Gastrocnemius medialis (tissue), 4 donors: ENCODE results near the gene NAXE. TPM values are rescaled to one million over a fixed set of nuclear protein-coding genes. Genes with fewer than 3 reads are reported as not detected.

Source experiments
- ATAC-seq, 2 donors: fragments of 150-250 bp; one replicate each; pipeline ENCODE4 v1.9.1; 2016
- DNase-seq, 2 donors: peaks; one replicate each; pipeline ENCODE4 v3.0.0-alpha.2; 2019
- H3K27ac ChIP-seq, 4 donors: fragments of 200-600 bp; sonication (generic); 1 replicate in 1 of 4; 2 replicates in 3 of 4; pipeline ENCODE4 v1.5.1; 2016 to 2018; ENCODE audit warnings: mild to moderate bottlenecking in 2 of 4, moderate library complexity in 1 of 4
- H3K27me3 ChIP-seq, 3 donors: fragments of 200-600 bp; sonication (generic) in 2 of 3; 1 replicate in 1 of 3; 2 replicates in 2 of 3; pipeline versions ENCODE4 v1.5.1 to v1.6.0; 2016 to 2019; ENCODE audit warnings: mild to moderate bottlenecking in 1 of 3, moderate library complexity in 1 of 3
- H3K36me3 ChIP-seq, 2 donors: fragments of 200-600 bp; sonication (generic) in 1 of 2; one replicate each; pipeline ENCODE4 v1.5.1; 2017 to 2018
- H3K4me1 ChIP-seq, 2 donors: fragments of 200-600 bp; sonication (generic) in 1 of 2; one replicate each; pipeline ENCODE4 v1.5.1; 2016 to 2017; ENCODE audit warnings: mild to moderate bottlenecking in 2 of 2
- H3K4me3 ChIP-seq, 4 donors: fragments of 200-600 bp; sonication (generic) in 3 of 4; 1 replicate in 1 of 4; 2 replicates in 3 of 4; pipeline ENCODE4 v1.5.1; 2016 to 2019; ENCODE audit warnings: mild to moderate bottlenecking in 2 of 4
- H3K9me3 ChIP-seq, 3 donors: fragments of 200-600 bp; sonication (generic) in 2 of 3; 1 replicate in 1 of 3; 2 replicates in 2 of 3; pipeline ENCODE4 v1.5.1; 2016 to 2019
- CTCF ChIP-seq, 5 experiments: fragments of 450-650 bp in 3 of 5; fragments of 200-600 bp in 2 of 5; sonication (generic) in 2 of 5; IDR thresholded peaks in 4 of 5; conservative IDR thresholded peaks in 1 of 5; 1 replicate in 4 of 5; 2 replicates in 1 of 5; pipeline ENCODE4 v1.5.1; 2016 to 2019; ENCODE audit warnings: antibody characterized with exemption in 5 of 5, mild to moderate bottlenecking in 3 of 5, moderate library complexity in 3 of 5
- POLR2A ChIP-seq, 2 donors: fragments of 450-650 bp; IDR thresholded peaks; one replicate each; pipeline ENCODE4 v1.6.1; 2017; ENCODE audit warnings: antibody characterized with exemption in 2 of 2, mild to moderate bottlenecking in 2 of 2, moderate library complexity in 2 of 2
- in situ Hi-C, 4 donors: fragments of 200-750 bp; cut with MboI; loops; one replicate each; pipeline versions ENCODE4 v1.15.0 to v1.8.0; 2017; ENCODE audit warnings: low sequenced_read_pairs in 4 of 4
- intact Hi-C: fragments of 100-400 bp; cut with DNase I; formaldehyde crosslinking; loops from one replicate; pipeline ENCODE4 v1.15.1; 2023; ENCODE audit warnings: low total_unique reads
- total RNA-seq, 4 donors: library from RNA; depleted of rRNA; stranded (reverse); fragments of >200 nt; gene quantifications; one replicate each; pipeline versions ENCODE4 v1.1.0 to v1.2.3, GENCODE V29; 2016

The NAXE gene
- total RNA-seq, 4 donors from 2014 or later, result 34.4 to 66.7 (median 46.0) TPM

- no peak for ATAC-seq
- Histone ChIP-seq H3K27me3 (no peaks in the 10 kb centered on the region), H3K27ac (no peak overlapping the region), H3K4me3 (no peak overlapping the region), H3K9me3 (no peaks in the 10 kb centered on the region), H3K36me3 (peaks cover 0 to 51% of the 10 kb centered on the region in 2 donors), H3K4me1 (peaks cover 6% of the 10 kb centered on the region in 2 donors)
- TF ChIP-seq POLR2A (IDR thresholded peaks at IDR 0.05), result no peak
- TF ChIP-seq CTCF (IDR thresholded peaks at IDR 0.05 in 4 of 5, conservative IDR thresholded peaks at IDR 0.05 in 1 of 5), result no peak
- no peak for DNase-seq
- in situ Hi-C loops, result no loop called here
- intact Hi-C loops, result no loop called here
These were observed 3.4 kb downstream of the NAXE start for GRCh38 chr1:156595016-156595415.

DNA sequence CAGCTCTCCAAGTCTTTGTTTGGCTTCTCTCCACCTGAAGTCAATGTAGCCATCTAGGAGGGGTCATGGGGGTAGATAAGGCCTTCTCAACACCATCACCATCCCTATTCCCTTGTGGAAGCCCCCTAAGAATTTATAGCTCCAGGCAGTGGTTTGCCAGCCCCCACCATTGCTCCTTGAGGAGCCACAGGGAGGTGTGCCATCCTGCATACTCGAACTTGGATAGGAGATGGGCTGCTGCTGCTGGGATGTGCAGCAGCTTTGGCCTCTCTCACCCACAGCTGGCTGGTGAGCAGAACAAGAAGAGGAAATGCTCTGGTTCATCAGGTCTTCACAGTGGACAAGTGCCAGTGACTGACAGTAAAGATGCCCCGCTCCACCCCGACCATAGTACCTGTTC, 4.8 kb downstream of the NAXE start:
- no peak for DNase-seq
- in situ Hi-C loops, result no loop called here
- Histone ChIP-seq H3K4me3 (no peak overlapping the region), H3K9me3 (no peaks in the 10 kb centered on the region), H3K27ac (no peak overlapping the region), H3K27me3 (no peaks in the 10 kb centered on the region), H3K4me1 (peaks cover 10 to 16% of the 10 kb centered on the region in 2 donors), H3K36me3 (peaks cover 0 to 51% of the 10 kb centered on the region in 2 donors)
- intact Hi-C loops, result no loop called here
- no peak for ATAC-seq
- TF ChIP-seq POLR2A (IDR thresholded peaks at IDR 0.05), result no peak

DNA sequence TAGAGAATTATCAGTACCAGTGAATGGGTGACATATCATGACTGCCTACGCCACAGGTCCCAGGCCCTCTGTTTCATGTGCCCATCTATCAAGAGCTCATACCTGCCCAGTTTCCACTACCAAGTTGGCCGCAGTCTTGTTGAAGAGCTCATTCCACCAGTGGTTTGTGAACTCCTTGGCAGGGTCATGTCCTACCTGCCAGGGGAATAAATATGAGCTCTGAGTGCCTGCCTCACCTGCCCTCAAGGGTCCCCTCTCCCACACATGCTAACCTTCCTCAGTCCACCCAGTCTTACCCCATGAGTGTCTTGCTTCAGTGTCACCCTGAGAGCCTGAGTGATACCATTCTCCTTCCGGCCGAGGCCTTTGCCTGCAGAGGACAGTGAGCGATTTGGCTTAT, 6.5 kb downstream of the NAXE start:
- intact Hi-C loops, result no loop called here
- no peak for ATAC-seq
- no peak for DNase-seq

DNA sequence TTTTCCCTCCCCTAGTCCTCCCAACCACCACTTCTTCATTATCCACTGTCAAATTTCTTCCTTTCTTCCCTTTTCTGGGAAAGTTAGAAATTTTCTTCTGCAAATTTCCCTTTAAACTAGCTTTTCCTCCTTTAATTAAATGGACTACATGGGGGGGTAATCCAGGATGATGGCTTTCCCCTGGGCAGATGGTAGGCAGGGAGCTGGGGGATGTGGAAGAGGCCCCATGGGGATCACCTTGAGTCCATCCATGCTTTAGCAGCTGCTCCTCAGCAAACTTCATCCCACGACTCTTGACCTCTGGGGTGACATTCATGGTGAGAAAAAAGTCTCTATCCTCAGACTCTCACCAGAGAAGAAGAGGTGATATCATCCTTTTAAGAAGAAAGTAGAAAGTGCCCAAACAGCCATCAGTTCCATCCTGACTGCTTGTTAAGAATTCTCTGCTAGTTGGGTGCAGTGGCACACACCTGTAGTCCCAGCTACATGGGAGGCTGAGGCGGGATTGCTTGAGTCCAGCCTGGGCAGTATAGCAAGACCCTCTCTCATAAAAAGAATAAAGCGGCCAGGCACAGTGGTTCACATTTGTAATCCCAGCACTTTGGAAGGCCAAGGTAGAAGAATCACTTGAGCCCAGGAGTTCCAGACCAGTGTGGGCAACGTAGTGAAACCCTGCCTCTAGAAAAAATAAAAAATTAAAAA, 7.3 kb downstream of the NAXE start:
- DNase-seq (no peak), ATAC-seq (no peak)
- Histone ChIP-seq H3K36me3 (peaks cover 0 to 45% of the 10 kb centered on the region in 2 donors), H3K4me1 (peaks cover 15 to 16% of the 10 kb centered on the region in 2 donors), H3K27ac (no peak overlapping the region), H3K27me3 (no peaks in the 10 kb centered on the region), H3K4me3 (no peak overlapping the region), H3K9me3 (no peaks in the 10 kb centered on the region)
- intact Hi-C loops, result no loop called here
- in situ Hi-C loops, result no loop called here
- TF ChIP-seq CTCF (IDR thresholded peaks at IDR 0.05 in 4 of 5, conservative IDR thresholded peaks at IDR 0.05 in 1 of 5) (no peak), POLR2A (IDR thresholded peaks at IDR 0.05) (no peak)

More for the DNA sequence above, 6.5 kb downstream of the NAXE start:
- Histone ChIP-seq H3K27ac (no peak overlapping the region), H3K9me3 (no peaks in the 10 kb centered on the region), H3K4me1 (peaks cover 15 to 16% of the 10 kb centered on the region in 2 donors), H3K27me3 (no peaks in the 10 kb centered on the region), H3K36me3 (peaks cover 0 to 49% of the 10 kb centered on the region in 2 donors), H3K4me3 (no peak overlapping the region)
- in situ Hi-C loops, result no loop called here
- no peak for TF ChIP-seq CTCF (IDR thresholded peaks at IDR 0.05 in 4 of 5, conservative IDR thresholded peaks at IDR 0.05 in 1 of 5)
- no peak for TF ChIP-seq POLR2A (IDR thresholded peaks at IDR 0.05)

- in situ Hi-C loops (loop anchor here (5.0 to 10.0 kb wide), 2 partner anchors 148 to 215 kb away; no protein-coding TSS in a partner anchor), intact Hi-C loops (loop anchor here (5.0 kb wide), 1 partner anchor 88 kb away; no protein-coding TSS in a partner anchor)
- Histone ChIP-seq H3K4me3 (no peak overlapping the region), H3K27me3 (no peaks in the 10 kb centered on the region), H3K9me3 (no peaks in the 10 kb centered on the region), H3K4me1 (peaks cover 15 to 16% of the 10 kb centered on the region in 2 donors), H3K27ac (no peak overlapping the region), H3K36me3 (peaks cover 0 to 38% of the 10 kb centered on the region in 2 donors)
- DNase-seq, result no peak
- TF ChIP-seq CTCF (IDR thresholded peaks at IDR 0.05 in 4 of 5, conservative IDR thresholded peaks at IDR 0.05 in 1 of 5) (no peak), POLR2A (IDR thresholded peaks at IDR 0.05) (no peak)
- ATAC-seq, result no peak
These were observed 8.2 kb downstream of the NAXE start for GRCh38 chr1:156599811-156600210.
